GM18498 (cell line): Measurements from ENCODE around the gene MEP1A.
"Not testable (repeated sequence)": the region's sequence is repeated elsewhere in the genome, so short reads cannot be mapped to it uniquely, and the experiment has no call there.

Experiments
- ATAC-seq: cut with Tn5 transposase; IDR thresholded peaks from one replicate; pipeline ENCODE4 v1.9.1; 2021; ENCODE audit warnings: mild to moderate bottlenecking, moderate library complexity; ENCODE audit not compliant: unreplicated experiment

MEP1A gene

DNA sequence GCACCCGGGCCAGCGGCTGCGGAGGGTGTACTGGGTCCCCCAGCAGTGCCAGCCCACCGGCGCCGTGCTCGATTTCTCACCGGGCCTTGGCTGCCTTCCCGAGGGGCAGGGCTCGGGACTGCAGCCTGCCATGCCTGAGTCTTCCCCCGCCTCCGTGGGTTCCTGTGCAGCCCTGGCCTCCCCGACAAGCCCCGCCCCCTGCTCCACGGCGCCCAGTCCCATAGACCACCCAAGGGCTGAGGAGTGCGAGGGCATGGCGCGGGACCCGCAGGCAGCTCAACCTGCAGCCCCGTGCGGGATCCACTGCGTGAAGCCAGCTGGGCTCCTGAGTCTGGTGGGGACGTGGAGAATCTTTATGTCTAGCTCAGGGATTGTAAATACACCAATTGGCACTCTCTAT is 18.5 kb upstream of the MEP1A start:
- ATAC-seq = not testable (repeated sequence)

DNA sequence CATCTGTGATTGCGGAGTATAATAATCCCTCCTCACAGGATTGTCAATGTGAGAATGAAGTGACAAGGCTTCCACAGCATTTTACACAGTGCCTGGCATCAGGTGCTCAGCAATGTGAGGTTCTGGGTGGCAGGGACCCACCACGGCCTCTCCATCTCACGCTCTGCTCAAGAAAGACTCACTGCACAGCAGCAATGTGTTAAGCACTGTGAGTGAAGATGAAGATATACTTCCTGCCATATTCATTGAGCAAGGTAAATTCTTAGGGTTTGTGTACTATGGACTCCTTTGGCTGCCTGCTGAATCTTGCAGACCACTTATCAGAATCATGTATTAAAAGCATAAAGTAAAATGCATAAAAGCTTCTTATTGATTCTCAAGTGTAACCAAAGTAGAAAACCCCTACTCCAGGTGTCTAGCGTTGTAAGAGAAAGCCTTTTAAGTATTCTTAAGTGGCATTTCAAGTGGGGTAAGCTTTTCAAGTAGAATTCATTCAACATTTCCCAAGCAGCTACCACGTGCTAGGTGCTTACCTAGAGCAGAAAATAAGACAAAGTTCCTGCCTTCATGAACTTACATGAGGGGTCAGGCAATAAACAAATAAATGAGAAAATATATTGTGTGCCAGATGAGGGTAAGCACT is 17.0 kb upstream of the MEP1A start:
- no peak for ATAC-seq

DNA sequence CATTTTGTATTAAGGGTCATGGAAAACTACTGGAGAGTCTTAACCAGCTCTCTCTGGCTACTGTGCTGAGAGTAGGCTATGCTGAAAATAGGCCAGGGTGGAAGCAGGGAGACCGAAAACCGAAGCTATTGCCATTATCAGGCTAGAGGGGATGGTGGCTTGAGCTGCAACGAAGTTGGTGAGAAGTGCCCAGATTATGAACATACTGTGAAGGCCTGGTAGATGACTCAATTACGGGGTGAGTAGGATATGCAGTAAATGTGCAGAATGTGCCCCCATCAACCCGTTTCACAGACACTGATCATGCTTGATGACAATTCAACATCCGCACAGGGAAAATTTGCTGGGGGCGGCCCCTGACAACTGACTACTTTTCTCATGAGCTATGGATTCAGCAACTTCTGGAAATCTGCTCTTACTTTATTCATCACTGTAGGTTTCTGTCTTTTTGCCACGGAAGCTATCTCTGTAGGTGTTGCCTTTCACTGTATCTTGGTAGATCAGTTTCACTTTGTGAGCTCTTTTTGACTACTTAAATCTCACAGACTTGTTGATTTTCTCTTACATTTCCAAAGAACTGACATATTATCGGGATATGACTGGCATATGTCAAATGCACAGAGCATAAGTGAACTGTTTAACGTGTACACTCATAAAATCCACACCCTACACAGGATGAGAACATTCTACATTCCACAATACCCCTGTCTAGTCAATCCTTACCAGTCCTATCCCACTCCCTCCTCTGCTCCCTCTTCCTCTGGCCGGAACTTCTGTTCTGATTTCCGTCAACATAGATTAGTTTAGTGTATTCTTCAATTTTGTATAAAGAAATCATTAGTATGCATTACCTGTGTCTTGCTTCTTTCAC is 15.5 kb upstream of the MEP1A start:
- no peak for ATAC-seq

DNA sequence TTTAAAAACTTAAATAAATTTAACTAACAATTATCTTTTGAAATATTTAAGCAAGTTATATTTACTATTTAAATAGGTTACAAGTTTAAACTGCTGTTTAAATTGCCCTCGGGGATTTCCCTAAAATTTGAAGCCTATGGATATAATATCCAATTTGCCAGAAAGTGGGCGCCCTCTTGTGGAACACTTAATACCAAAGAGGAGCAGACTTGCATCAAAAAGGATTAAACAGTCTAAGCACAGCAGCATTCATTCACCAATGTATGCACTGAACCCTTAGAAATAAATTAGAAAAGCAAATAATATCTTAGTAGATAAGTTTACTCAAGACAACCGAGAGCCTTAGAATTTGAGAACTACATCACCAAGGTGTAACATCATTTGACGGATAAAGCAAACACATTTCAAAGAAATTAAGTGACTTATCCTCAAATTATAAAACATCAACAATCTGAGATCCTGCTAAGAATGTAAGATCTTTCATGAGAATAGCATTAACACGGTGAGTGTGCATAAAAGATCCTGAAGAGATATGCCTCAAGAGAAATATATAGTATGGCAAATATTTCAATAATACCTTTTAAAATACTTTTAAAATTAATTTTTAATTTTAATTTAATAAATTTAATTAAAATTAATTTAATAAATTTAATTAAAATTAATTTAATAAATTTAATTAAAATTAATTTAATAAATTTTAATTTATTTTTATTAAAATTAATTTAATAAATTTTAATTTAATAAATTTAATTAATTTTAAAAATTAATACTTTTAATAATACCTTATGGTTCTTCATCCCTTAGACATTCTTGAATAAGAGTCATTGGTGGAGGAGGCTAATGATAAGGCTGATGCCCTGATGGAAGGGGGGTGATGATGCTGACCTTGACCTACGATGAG is 11.5 kb upstream of the MEP1A start:
- ATAC-seq = no peak

DNA sequence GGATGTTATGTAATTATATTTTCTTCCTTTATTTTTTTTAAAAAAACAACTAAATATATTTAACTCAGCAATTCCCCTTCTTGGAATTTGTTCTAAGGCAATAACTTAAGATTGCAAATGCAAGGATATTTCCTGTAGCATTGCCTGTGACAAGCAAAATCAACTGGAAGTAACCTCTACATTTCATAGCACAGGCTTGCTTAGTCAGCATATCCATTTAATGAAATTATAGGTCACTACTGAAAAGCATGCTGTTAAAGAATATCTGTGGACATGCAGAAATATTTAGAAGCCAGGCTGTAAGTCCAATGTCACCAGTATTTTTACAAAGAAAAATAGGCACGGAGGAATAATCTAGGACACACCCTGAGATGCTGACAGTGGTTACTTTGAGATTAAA is 8.7 kb upstream of the MEP1A start:
- ATAC-seq = no peak

DNA sequence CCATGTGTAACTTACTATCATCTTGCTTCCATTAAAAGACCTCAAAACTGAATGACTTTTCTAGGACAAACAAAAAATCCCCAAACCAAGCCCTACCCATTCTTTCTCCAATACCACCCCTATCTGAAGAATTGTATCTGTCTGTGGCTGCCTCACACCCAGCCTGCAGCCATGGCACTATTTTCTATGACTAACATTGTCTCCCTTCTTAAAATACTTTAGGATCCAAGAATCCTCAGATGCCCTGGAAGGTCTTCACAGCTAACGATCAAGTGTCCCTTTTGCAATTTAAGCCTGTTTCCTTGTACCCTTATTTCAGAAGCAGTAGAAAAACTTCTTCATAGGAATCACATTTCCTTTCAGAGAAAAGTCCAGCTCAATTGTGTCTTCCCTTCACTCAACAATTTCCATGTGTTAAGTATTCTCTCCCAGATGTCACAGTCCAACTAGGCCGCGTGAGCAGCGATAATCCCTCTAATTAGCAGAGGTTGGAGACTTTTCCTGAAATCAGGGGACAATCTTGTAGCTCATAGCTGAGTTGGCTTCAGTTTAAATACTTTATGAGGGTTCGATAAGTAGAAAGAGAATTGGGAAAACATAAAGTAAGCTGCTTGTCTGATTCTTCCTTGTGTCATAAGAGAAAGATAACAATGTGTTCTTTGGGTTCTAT is 5.2 kb upstream of the MEP1A start:
- no peak for ATAC-seq

DNA sequence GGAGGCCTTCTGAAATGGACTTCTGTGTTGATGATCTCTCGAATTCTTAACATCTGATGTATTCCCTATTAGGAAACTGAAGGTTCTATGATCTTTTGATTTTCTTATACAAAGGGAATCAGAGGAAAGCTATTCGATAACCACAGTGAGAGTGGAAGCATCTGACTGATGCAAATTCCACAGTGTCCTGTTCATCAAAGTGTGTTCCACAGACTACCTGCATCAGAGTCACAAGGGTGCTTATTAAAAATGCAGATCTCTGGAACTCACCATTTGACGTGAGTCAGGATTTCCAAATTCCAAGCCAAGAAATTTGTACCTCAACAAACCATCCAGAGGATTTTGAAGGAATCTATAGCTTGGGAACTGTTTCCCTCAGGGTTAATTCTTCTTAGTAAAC is 4.4 kb upstream of the MEP1A start:
- ATAC-seq = no peak

DNA sequence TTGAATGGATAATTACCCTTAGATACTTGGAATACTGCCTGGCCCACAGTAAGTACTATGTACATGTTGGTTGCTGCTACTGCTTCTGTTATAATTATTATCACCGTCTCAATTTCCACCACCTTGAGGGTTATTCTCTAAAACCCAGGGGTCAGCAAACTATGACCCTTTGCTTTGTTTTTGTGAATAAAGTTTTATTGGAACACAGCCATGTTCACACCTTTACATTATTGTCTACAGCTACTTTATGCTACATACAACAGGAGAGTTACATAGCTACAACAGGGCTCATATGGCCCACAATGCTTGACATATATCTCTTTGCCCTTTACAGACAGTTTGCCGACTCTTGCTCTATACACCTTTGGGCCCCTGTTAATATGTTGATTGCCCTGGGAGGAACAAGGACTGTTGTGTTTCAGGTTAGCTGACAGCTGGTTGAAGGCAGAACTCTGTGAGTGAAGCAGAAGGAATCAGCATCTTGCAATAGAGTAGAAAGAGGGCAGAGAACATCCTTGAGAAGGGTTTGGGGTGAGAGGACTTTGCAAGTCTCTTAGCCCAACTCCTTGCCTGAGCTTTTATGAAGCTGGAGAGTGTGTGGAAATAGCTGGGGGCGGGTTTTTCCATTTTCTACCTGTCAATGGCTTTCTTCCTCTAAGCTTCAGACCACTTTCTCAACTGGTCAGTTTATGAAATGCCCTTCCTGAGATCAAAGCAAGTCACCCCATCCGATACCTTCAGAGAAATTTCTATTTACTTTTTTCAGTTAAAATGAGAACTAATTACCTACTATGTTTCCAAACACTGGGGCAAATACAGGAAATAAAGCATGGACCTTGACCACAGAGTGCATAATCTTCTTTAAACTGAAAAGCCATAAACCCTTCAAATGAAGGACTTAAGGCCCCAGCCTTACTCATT is 3.5 kb upstream of the MEP1A start:
- ATAC-seq = no peak

DNA sequence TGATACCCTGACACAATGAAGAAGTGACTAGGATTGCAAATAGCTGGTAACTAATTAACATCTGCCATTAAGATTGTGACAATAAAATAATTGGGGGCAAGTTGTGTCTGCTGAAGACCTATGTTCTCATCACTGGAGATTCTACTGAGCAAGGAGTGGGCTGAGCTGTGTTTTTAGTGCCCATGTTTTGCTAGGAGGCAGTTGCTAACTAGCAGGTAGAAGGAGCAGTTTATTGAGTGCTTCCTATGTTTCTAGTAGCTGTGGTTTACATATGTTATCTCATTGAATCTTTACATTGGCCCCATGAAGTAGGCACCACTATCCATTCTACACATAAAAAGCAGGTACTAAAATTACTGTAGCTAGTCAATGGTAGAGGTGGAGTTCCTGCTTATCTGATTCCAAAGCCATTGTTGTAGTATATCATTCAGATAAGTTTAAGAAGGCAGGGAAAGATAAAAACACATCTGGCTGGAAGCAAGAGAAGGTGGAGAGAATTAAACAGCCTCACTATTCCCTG is 2.8 kb upstream of the MEP1A start:
- no peak for ATAC-seq

DNA sequence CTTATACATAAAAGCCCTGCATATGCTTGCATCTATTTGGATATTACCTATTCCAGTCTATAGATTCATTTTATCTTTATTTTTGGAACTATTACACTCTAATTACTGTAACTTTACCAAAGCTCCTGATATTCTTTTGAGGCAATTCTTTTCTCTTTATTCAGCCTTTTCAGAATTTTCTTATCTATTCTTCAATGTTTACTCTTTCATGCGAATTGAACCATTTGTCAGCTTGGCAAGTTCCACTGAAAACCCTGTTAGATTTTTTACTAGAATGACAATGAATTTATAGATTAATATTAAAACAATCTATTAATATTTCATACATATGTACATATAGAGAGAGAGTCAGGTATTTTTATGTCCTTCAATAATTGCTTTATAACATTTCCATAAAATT is 554 bp upstream of the MEP1A start:
- ATAC-seq = no peak

DNA sequence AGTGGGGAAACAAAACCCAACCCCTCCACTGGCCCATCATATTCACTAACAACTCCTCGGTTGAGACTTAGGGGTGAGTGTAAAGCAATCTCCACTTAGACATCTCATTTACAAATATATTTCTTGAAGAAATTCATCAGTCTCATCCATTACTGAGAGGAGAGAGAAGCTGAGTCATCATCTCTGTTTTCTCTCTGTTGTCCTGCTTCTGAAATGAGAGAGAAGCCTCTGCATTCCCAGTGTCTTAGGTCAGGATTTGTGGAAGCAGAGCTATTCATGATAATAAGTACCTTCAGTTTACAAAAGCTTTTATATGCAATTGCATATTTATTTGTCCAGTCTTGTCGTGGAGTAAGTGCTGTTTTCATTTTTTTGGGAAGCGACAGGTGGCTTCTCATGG is 879 bp downstream of the MEP1A start:
- ATAC-seq = no peak

DNA sequence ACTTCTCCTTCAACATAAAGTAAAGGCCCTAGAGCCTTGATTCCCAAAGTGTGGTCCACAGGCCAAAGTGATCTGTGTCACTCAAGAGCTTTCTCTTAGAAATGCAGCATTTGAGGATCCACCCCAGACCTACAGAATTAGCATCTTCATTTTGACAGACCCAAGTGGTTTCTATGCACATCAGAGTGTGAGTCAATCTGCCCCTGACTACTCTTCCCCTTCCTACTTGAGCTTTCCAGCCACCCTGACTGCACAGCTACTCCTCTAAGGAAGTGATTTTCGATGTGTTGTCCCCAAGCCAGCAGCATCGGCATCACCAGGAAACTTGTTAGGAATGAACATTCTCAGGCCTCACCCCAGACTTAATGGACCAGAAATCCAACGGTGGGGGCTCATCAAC is 2.6 kb downstream of the MEP1A start:
- ATAC-seq = no peak

DNA sequence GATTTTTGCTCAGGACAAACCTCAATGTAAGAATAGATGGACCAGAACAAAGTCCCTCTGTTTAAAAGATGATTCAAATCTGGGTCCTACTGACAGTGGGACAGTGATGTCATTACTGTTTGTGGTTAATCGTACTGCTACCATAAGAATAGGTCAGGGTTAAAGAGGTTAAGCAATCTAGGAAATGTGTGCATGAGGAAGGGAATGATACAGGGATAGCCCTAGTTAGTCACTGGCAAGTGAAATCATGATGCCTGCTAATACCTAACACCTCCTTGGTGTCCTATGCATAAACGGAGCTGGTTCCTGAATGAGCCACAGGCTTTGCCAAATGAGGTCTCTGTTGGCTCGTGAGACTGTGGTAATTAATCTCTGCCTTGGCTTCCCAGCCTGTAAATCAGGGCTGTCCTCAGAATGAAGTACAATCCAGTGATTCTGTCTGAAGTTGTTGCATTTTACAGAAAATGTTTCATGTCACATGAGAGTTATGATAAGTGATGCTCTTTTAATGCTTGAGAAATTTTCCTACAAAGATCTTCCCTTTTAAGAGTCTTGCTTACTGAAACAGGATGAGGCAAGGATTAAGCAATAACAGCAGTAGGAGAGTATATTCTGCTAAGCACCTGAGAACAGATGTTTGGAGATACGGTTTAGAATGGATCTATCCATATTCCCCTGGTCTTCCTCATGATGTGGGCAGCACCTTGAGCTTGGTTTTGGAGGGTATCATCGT is 3.8 kb downstream of the MEP1A start:
- ATAC-seq = no peak

DNA sequence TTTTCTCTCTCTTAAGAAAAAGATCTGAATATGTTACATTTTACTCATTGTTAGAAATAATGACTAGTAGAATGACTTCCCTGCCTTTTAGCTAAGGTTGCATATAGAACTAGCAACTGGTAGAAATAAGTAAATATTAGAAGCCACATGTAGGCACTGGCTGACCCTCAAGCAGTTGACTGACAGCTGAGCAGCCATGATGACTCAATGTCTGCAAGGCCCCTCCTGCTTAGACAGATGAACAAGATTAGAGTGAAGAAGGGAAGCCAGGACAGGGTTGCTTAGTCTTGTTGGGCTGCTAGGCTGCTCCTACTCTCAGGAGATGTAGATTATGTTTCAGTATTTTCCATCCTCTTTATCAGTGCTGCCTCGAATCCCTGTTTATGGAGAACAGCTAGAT is 6.5 kb downstream of the MEP1A start:
- ATAC-seq = no peak

DNA sequence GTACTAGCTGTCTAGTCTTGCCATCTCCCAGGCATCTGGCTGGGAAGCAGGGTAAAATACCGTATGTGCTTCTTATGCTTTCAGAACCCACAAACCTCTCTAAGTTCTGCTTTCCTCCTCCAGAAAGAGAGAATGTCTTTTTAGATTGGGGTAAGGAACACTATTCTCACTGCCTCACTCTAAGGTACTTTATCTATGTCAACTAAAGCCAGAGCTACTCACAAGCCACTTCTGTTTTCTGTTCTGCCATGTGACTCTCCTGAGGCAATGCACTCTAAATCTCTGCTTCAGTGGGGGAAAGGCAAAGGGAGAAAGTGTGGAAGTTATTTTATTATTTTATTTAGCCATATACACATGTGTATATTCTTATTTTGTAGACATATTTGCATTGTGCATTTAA is 15.6 kb downstream of the MEP1A start:
- ATAC-seq = no peak

DNA sequence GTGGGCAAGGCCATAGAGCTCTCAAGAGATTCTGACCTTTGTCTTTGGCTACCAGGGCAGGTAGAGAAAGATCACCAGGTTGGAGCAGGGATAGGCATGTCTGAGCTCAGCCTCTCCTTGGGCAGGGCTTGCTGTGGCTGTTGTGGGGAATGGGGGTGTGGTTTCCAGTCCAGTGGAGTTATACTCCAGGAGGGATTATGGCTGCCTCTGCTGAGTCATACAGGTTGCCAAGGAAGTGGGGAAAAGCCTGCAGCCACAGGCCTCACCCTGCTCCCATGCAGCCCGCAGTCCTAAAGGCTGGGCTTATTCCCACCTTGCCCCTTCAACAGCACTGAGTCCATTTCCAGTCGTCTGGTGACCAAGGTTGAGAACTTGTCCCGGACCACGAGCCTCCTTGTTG is 21.9 kb downstream of the MEP1A start:
- no peak for ATAC-seq

DNA sequence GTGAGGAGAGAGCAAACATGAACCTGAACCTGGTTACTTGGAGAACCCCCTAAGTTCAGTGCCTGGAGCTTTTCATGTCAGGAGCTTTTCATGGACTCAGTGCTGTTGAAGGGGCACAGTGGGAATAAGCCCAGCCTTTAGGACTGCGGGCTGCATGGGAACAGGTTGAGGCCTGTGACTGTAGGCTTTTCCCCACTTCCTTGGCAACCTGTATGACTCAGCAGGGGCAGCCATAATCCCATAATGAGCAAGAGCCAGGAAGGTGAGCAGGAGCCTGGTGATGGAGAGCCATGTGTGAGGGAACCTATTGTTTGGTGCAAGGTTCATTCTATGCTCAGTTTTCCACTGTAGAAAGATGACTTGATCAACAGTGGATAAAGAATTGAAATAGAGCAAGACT is 23.4 kb downstream of the MEP1A start:
- no peak for ATAC-seq

DNA sequence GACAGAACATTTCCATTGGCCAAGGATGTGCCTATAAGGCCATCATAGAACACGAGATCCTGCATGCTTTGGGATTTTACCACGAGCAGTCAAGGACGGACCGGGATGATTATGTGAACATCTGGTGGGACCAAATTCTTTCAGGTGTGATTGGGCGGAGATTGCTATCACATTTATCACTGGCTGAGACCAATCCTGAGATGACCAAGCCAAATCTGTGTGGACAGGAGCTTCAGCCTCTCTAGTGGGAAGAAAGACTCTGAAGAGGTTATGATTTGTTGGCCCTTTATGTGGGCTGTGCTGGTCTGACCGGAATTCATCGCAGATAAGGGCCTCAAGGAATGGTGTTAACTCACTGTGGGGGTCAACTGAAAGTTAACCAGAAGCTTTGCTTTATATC is 26.4 kb downstream of the MEP1A start:
- ATAC-seq = no peak

DNA sequence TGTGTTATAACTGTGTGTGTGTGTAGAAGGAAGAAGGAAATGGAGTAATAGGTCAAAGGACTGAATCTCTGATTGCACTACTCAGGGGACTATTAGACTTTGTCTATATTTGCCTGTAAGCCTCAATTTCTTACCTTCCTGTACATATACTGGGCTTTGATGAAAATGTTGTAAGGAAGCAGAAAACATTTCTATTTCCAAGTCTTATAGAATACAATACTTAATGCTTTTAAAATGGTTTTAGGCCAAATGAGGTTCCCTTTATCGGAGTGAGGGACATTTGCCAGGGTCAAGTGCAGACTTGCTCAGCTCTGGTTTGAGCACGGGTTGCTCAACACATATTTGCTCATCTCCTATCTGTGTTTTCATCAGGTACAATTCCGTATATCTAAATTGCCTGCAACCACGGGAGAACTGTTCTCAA is 28.3 kb downstream of the MEP1A start:
- ATAC-seq = no peak
